Upper lobe of left lung (tissue), 4 donors: ENCODE data around the gene PSAPL1.

Experiments
- CTCF ChIP-seq, 6 experiments: fragments of 450-650 bp in 4 of 6; fragments of 200-600 bp in 2 of 6; sonication (generic) in 2 of 6; IDR thresholded peaks; one replicate each; pipeline ENCODE4 v1.5.1; 2016 to 2019; ENCODE audit warnings: antibody characterized with exemption in 6 of 6
- EP300 ChIP-seq, 4 donors: sonication (generic); formaldehyde crosslinking; IDR thresholded peaks; one replicate each; pipeline ENCODE4 v1.5.1; 2017; ENCODE audit warnings: antibody characterized with exemption in 4 of 4, control low read depth in 2 of 4
- POLR2A ChIP-seq, 4 donors: fragments of 450-650 bp; IDR thresholded peaks; one replicate each; pipeline ENCODE4 v1.5.1; 2016 to 2017; ENCODE audit warnings: antibody characterized with exemption in 4 of 4, mild to moderate bottlenecking in 2 of 4
- POLR2AphosphoS5 ChIP-seq, 2 donors: sonication (generic); formaldehyde crosslinking; IDR thresholded peaks; one replicate each; pipeline ENCODE4 v1.5.1; 2017; ENCODE audit warnings: antibody characterized with exemption in 2 of 2

- TF ChIP-seq POLR2AphosphoS5 (IDR thresholded peaks at IDR 0.05) (no peak), POLR2A (IDR thresholded peaks at IDR 0.05) (no peak), CTCF (IDR thresholded peaks at IDR 0.05) (no peak), EP300 (IDR thresholded peaks at IDR 0.05) (no peak)
Measured at GRCh38 chr4:7428261-7429068, 6.3 kb downstream of the PSAPL1 start.
